GM19397 (cell line): ENCODE results near the gene PLAC1.

ENCODE experiments used
- ATAC-seq: cut with Tn5 transposase; IDR thresholded peaks from one replicate; pipeline ENCODE4 v1.9.1; 2021; ENCODE audit warnings: mild to moderate bottlenecking, moderate library complexity; ENCODE audit not compliant: unreplicated experiment

Gene PLAC1

GRCh38 chrX:134632355-134632754 lies 25.9 kb downstream of the PLAC1 start:
- ATAC-seq, result no peak

DNA sequence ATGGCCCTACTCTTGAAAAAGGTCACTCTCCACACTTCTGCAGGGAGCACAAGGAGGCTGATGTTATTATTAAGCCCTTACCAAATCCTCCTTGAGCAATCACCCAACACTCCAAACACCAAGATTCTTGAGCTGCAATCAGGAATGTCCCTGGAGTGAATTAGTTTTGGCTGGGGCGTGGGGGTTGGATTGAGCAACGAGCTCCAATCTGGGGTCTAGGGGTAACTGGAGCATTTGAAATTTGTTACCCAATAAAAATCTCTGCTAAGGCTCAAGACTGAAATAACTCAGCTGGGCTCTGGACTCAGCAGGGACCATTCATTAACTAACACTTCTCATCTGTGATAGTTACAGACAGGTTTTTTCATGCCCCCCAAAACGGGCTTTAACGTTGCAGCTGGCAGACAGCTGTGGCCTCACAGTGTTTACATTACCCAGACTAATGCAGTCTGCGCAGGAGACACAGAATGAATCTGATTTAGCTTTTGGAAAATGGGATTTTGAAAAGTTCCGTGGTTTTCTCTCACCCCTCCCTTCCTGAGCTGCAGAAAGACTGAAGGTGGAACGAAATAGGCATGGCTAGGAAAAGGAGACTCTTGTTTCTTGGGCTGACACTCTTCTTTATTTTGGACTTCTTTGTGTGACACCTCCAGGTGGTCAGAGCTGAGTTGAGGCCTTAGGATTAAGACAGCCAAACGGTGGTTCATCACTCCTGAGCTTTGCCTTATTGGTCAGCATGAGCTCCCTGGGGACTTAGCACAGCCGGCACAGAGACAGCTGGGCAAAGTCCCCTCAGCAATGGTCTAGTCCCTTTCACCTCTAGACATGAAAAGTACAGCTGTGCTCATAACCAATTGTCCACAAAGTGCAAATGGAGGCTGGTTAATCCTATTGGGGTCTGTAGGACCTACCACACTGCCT lies 26.6 kb downstream of the PLAC1 start:
- no peak for ATAC-seq

DNA sequence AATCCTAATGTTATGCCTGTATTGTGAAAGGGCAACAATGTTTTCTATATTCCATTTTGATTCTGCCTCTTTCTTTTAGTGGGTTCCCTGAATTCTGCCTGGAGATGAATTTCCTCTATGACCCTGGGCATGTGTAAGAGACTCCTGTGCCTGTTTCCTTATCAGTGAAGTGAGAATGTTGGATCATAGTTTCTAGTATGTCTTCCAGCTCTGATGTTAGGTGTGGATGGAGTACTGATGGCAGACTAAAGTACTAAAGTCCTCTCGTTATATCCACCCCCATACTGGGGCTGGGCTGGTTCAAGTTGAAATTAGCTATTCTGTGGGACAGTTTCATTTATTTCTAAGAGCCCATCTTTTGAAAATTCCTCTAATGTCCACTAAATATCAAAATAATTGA lies 29.6 kb downstream of the PLAC1 start:
- ATAC-seq, result no peak

- ATAC-seq, result no peak
Measured at GRCh38 chrX:134626434-134626833, 31.8 kb downstream of the PLAC1 start.

GRCh38 chrX:134625315-134625718 lies 33.0 kb downstream of the PLAC1 start:
- ATAC-seq, result no peak

DNA sequence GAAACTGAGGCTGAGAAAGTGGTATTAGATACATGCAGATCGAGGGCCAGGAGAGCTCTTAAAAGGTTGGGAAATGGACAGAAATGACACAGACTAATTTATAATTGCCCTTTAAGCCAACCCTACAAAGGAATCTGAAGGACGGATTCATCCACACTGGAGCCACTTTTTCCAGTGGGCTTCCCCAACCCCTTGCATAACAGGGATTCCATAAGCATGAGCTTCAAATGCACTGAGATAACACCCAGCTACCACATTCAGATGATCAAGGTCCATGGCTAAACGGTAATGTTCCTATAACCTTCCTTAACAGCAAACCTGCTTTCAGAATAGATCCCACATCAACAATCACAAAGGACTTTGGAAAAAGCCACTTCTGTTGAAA lies 34.2 kb downstream of the PLAC1 start:
- no peak for ATAC-seq

GRCh38 chrX:134623293-134624045 lies 34.8 kb downstream of the PLAC1 start:
- ATAC-seq, result no peak

GRCh38 chrX:134622813-134623185 lies 35.5 kb downstream of the PLAC1 start:
- no peak for ATAC-seq

- peak; percentile 81 for ATAC-seq
Measured at GRCh38 chrX:134622056-134622812, 36.0 kb downstream of the PLAC1 start.

DNA sequence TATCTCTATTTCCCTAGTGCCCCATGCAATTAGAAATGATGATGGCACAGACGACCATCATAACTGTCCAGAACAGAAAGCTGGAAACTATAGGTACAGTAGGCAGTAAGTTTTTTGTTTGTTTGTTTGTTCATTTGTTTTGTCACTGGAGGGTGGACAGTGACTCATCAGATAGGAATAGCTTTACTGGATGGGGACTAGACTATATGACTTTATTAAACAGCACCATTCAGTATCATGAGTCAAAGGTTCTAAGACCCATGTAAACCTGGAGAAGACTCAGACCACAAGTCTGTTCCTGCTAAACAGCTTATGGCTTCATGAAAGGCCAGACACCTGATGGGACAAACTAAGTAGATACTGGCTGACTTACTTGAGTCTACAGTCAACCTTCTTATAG lies 38.4 kb downstream of the PLAC1 start:
- ATAC-seq, result no peak

GRCh38 chrX:134613396-134613795 lies 44.9 kb downstream of the PLAC1 start:
- no peak for ATAC-seq

DNA sequence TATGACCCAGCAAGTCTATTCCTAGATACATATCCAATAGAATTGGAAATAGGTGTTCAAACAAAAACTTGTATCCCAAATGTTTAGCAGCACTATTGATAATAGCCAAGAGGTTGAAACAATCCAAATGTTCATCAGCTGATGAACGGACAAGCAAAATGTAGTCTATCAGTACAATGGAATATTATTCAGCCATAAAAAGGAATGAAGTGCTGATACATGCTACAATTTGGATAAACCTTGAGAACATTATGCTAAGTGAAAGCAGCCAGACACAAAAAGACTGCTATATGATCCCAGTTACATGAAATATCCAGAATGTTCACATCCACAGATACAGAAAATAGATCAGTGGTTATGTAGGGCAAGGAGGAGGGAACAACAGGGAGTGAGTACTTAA lies 50.1 kb downstream of the PLAC1 start:
- ATAC-seq, result no peak

- ATAC-seq, result no peak
Measured at GRCh38 chrX:134607523-134607922, 50.7 kb downstream of the PLAC1 start.

DNA sequence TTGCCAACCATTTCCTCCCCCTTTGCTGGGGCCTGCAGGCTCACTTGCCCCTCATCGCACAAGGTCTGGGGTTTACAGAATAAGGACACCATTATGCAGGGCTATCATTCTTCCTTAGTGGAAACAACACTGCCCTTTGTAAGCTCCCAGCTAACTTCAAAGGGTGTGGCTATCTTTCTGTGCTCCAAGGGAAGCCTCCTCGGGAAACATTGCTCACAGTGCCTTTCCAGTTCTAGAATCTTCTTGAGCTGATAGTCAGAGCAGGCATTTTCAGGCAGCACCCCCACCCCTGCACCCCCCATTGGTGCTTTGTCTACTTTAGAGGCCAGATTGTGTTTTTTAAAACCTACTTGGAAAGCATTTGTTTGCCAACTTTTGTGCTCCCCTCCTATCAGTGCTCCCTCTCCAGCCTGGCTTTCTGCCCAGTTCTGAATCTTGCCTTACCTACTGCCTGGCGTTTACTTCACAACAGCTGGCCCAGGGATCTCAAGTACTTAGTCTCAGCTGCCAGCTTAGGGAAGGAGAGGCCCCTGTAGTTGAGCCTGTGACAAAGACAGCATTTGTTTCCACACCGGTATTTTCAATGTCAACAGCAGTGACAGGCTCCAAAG lies 53.5 kb downstream of the PLAC1 start:
- no peak for ATAC-seq

GRCh38 chrX:134603806-134604700 lies 54.2 kb downstream of the PLAC1 start:
- ATAC-seq, result no peak

GRCh38 chrX:134602410-134602809 lies 55.9 kb downstream of the PLAC1 start:
- ATAC-seq, result no peak

DNA sequence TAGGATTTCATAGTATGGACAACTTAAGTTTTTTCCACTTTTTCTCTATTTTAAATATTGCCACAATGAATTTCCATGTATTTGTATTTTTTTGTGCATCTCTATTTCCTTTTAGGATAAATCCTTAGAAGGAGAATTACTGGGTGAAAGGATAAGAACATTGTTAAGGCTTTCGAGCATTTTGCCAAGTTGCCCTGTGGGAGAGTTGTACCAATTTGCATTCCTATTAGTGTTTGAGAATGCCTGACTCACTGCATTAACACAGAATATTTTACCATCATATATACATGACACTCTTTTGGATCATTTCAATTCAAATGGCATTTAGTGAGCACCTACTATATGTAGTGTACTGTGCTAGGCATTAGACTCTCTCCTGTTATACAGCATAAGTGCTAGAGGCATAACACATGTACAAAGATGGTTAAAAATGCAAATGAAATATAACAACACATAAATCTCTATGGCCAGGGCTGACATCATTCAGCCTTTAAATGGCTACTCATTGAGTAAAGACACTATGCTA lies 57.0 kb downstream of the PLAC1 start:
- no peak for ATAC-seq

GRCh38 chrX:134600714-134601113 lies 57.6 kb downstream of the PLAC1 start:
- ATAC-seq, result no peak

- ATAC-seq, result no peak
Measured at GRCh38 chrX:134599184-134599914, 58.9 kb downstream of the PLAC1 start.
